HUDEP-2 (cell line): ENCODE data around the gene PTCH1.
A peak's percentile ranks its signal among the peaks of the same experiment; 100 is the strongest.

Experiments used
- DNase-seq, 76 experiments: peaks; one replicate each; lab custom pipeline; 2025; ENCODE audit not compliant: unreplicated experiment in 76 of 76; lab: John Stamatoyannopoulos, UW

The PTCH1 gene

DNA sequence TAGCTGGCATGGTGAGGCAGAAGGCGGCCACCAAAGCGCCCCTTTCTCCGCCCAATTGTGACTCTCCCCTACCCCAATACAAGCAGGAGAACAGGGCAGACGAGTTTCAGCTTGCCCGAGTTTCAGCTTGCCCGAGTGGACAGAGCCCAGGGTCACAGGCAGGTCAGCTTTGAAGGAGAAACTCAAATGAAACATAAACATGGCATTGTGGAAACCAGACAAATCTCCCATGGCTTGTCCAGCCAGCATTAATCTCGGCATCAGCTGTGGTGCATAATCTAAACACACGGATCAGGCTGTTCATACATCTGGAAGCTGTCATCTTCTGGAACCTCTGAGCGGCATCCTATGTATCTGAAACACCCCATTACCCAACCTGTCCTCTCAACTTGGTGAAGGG is 16.9 kb downstream of the PTCH1 start:
- DNase-seq: no peak

DNA sequence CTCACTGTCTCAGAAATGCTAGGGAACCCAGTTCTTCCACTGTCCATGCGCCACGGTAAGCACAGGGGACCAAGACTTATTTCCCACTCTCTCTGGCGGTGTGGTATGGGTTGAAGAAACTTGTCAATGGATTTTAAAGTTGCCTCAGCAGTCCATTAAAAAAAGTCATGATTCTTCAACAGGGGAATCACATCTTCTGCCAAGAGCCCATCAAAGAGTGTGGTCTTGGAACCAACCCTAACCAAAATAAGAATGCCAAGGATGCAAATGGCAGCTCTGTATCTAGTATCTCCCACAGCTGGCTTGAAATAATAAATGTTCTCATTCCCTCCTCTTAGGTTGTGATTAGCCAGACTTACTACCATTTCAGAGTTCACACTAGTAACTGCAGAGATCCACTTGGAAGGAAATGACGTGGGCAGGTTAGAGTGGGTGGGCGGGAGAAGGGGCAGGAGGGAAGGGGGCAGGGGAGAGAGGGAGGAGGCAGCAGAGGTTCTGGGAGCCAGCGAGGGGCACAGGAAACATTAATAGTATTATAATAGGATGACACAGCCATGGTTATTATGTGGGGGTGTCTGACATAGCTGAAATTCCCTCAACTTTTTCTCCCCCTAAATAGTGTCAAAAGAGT is 17.6 kb downstream of the PTCH1 start:
- DNase-seq: no peak

DNA sequence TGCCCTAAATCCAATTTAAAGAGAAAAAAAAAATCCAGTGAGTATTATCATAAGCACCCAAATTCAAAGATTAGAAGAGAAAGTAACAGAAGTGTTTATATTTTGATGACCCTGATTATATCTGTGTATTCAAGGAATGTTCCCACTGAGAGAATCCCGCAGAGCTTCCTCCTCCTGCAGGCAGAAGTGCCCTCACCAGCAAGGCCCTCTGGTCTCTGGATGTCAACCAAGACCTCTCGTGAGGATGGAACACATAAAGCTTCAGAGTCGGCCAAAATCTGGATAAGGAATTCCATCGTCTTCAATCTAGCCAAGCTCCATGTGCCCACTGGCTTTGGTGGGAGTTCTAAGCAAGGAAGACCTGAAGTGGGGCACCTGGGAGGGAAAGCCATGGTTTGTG is 18.1 kb downstream of the PTCH1 start:
- DNase-seq: no peak

DNA sequence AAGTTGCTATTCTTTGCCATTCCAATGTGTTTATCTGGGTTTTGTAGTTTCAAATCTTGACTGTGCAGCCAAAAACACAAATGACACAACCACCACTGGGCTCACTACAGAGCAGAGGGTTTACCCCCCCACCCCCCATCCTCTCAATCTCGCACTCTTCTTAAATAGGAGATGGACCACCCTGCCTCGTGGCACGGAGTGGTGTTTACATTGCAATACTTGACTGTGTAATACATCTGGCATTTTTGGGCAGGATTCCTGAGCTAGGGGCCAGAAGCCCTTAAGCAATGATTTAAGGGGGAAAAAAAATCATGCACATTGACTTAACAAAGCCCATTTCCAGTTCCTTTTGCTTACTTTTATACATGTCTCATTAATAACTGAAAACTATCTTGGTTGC is 19.0 kb downstream of the PTCH1 start:
- DNase-seq: no peak

DNA sequence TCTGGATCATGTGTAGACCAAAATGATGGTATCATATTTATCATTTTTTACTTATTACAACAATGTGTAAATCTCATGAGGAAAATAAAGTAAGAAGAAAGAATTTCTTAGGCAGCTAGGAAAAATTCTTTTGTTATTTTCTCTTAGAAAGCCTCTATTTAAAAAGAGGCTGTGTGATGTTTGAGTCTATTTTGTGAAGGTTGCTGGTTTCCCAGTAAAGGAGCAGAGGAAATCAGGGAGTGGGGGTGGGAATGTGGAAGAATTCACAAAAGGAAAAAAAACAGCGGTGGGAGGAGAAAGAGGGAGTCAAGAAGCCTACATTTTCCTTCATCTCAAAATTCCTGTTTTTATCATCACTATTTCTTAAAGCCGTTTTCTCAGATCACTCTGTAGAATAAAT is 20.1 kb downstream of the PTCH1 start:
- DNase-seq: no peak

DNA sequence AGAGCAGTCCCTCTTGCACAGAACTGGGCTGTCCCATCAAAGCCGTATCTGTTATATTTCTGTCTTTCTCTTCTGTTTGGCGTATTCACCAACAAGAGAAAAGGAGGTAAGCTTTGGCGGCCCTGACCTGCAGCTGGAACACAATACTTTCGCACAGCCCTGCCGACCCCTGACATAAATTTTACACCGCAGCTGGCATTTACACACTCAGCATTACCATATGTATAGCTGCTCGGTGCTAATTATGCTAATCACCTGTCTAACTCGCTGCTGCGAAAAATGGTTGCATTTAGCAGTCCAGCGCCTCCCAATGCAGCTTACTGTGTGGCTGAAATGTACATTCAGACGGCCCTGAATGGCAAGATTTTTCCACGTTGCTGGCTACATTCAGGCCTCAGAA is 20.8 kb downstream of the PTCH1 start:
- DNase-seq: no peak

- no peak for DNase-seq
These were observed 21.2 kb downstream of the PTCH1 start for GRCh38 chr9:95495529-95495928.

DNA sequence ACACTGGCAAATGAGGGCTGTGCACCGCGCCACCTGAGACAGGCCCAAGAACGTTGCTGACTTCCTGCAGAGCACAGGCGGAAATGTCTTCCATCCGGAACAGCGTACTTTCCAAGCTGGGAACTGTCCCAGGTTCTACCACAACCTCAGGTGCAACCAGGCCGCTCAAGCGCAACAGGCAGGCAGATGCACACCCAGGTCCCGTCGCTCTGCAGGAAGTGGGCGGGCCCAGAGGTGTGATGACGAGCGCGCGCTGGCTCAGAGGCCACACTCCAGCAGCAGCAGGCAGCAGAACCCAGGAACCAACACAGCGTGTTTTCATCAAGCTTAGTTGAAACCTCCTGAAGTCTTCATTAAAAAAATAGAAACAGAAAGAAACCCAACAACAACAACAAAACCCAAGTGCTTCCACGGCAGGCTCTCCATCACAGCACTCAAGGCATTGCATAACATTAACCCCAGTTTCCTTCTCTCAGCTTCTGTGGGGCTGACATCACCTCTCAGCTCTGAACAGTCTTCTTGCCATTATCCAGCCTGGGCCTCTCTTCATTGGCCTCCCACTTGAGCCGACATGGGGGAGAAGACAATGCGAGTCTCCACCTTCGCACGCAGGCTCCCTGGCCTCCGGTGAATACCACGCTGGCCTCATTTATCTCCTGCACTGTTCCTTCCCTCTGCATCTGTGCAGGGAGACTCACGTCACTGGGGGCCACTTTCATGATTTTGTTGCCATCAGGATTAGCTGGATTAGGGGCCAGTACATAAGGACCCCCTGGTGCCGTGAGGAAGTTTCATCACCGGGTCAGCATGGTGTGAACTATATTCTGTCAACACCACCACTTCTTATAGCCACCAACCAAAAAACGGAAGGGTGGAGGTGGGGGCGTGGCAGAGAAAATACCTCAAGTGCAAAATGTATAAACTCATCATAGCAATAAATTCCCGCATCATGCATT is 22.1 kb downstream of the PTCH1 start:
- DNase-seq: no peak

DNA sequence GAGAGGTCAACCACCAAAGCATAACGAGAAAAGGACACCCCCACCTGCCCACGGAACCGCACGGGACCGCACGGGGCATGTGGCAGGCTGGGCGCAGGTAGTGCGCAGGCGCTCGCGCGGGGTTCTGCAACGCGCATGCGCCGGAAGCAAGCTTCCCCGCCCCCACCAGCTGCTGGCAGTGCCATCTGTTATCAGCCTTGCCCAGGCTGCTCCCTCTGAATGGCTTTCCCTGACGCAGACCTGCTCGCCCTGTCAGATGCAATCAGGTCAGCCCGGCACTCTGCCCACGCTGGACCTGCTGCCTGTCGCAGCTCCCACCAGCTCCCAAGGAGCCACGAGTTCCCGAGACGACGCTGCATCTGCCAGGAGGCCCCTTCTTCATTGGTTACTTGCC is 22.8 kb downstream of the PTCH1 start:
- peak in 66 of 76 experiments; percentile 9 to 90 (median 64) for DNase-seq

GRCh38 chr9:95493402-95493801 is 23.4 kb downstream of the PTCH1 start:
- no peak for DNase-seq

DNA sequence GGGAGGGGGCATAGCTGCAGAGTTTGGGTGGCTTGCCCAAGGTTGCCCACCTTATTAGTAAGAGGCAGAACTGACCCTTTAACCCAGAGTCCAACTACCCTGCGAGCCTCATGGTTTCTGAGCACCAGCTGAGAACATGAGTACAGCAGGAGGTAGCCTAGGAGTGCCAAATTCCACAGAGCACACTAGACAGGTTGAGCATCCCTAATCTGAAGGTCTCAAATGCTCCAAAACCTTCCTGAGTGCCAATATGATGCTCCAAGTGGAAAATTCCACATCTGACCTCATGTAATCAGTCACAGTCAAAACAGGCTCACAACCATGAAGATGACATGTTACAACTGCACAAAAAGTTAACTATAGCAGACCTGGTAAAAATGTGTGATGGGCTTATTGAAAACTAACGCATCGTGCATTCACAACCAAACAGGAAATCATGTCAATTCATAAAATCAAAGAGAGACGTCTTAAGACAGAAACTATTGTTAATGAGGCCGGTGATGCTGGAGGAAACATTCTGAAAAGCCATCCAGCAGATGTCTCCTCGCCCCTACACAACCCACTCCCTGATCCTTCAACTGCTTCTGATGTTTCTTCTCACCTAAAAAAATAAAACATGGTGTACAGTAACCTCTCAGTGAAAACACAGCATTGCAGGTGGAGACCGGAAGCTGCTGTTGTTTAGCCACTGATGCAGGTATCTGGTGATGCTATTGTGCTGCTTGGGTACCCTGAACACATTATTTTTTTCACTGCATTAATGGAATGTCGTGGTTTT is 25.0 kb downstream of the PTCH1 start:
- no peak for DNase-seq

DNA sequence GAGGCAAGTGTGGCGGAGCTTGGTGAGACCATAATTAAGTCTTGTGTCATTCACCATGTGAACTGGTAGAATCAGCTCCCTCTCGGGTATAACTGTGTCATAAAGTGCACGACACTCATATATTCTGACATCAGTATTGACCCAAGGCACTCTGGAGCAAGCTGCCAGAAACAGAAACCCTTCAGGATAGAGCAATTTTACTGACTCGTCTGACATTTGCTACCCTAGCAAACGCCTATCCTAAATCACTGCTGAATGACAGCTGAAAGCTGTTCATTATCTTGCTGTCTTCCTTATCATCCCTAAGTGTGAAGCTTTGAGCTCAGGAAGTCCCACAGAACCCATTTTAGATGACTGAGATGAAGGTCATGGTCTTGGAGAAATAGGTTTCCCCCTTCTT is 27.8 kb downstream of the PTCH1 start:
- no peak for DNase-seq

GRCh38 chr9:95486318-95486717 is 30.5 kb downstream of the PTCH1 start:
- DNase-seq: no peak

DNA sequence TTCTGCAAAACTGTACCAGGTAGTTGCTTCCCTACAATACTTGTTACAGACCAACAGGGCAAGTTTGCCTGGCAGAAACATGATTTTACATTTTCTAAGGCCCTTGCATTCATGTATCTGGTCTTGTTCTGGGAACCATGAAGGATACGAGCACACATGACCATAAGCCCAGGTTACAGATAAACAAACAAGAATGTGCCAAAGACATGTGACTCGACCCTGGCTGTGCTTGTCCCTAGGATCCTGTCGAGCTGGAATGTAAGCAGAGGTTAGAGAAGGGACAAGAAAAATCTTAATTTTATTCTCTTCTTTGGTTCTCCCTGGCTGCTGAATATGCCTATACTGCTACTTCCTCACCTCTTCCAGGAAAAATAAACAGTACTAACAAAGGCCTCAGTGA is 32.5 kb downstream of the PTCH1 start:
- DNase-seq: no peak

DNA sequence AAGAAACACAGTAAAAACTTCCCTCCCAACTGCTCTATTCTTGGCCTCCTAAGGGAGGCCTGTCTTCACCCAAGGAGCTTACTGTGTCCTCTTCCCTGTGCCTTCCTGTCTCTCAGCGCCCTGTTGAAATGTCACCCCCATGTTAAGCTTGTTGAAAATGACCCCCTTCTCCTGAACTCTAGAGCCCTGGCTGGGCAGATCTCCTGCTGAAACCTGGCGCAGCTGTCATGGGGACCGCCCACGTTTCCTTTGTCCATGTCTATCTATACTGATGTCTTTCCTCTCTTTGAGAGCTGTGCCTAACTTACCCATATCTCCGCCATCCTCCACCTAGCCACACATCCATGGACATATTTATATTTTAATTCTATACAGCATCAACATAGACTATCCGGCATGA is 33.3 kb downstream of the PTCH1 start:
- DNase-seq: no peak

DNA sequence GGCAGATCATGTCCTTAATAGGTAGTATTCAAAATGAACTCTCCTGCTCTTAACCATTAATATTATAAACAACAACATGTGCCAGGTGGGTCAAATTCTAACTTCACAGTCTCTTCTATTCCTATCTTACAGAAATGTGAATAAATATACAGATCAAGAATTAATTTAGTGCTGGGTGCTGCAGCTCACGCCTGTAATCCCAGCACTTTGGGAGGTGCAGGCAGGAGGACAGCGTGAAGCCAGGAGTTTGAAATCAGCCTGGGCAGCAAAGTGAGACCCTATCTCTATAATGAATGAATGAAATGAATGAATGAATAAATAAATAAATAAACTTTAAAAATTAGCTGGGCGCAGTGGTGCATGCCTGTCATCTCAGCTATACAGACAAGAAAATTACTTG is 34.1 kb downstream of the PTCH1 start:
- DNase-seq: no peak

DNA sequence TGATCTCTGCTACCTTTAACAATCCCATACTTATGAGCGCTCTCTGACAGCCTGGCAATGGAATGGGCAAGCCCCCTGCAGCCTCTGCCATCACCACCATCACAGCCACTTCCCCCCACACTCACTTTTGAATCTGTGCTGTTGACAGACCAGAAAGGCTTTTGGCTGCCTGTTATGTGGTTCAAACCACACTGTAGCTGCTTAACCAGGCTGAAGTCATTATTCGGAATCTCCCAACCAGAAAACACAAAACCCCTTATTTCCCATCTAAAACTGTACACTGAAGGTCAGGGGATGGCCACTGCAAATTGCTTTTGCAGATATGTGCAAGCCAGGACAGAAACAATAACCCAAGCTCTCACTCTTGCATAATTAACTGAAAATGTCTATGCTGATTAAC is 35.8 kb downstream of the PTCH1 start:
- no peak for DNase-seq

- DNase-seq: no peak
These were observed 36.4 kb downstream of the PTCH1 start for GRCh38 chr9:95480346-95480745.

DNA sequence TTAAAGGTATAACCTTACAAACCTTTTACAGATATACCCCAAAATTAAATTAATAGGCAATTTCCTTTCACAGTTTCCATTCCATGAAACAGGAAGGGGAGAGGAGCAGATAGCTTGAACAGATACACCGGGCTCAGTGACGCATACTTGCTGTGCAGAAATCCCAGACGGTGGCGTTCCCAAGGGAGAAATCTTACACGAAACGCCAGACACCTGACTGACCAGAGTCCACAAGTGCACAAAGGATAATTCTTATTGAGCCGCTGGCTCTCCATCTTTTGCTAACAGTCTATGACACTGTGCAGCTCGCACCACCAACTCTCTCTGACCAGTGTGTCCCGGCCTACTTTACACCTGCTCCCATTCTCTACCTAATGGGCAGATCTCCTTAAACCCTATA is 37.4 kb downstream of the PTCH1 start:
- DNase-seq: no peak

- no peak for DNase-seq
These were observed 38.4 kb downstream of the PTCH1 start for GRCh38 chr9:95478335-95478734.

DNA sequence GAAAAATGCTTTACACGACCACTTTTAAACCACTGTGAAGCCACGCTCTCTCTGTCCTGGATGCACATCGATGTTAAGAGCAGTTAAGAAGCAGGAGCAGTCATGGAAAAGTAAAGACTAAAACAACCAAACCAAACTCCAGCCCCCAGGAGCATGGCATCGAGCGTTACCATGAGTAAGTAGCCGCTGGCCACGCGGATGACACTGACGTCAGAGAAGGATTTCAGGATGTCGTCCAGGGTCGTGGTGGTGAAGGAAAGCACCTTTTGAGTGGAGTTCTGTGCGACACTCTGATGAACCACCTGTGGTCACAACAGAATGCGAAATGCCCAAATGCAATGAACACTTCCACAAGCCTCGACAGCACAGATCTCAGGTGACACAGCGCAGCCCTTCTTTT is 38.9 kb downstream of the PTCH1 start:
- DNase-seq: no peak
